Smooth muscle cell (in vitro differentiated cells): ENCODE measurements around the gene ATXN10. TPM values are rescaled to one million over a fixed set of nuclear protein-coding genes. Genes with fewer than 3 reads are reported as not detected.

ENCODE experiments used
- DNase-seq: peaks from one replicate; lab custom pipeline; 2025; ENCODE audit not compliant: unreplicated experiment; lab: John Stamatoyannopoulos, UW
- H2AFZ ChIP-seq: fragments of 200-600 bp; sonication (generic); 2 replicates; pipeline ENCODE4 v1.6.0; 2016; ENCODE audit warnings: antibody characterized with exemption, low read depth, mild to moderate bottlenecking
- H3F3A ChIP-seq: fragments of 200-600 bp; sonication (generic); 2 replicates; pipeline ENCODE4 v1.6.0; 2017; ENCODE audit warnings: antibody characterized with exemption, low read depth
- H3K27ac ChIP-seq: fragments of 200-600 bp; sonication (generic); 2 replicates; pipeline ENCODE4 v1.5.1; 2016; ENCODE audit warnings: low read depth, mild to moderate bottlenecking
- H3K27me3 ChIP-seq: fragments of 200-600 bp; sonication (generic); 2 replicates; pipeline ENCODE4 v1.6.1; 2016; ENCODE audit warnings: low read depth, mild to moderate bottlenecking
- H3K36me3 ChIP-seq: fragments of 200-600 bp; sonication (generic); 2 replicates; pipeline ENCODE4 v1.5.1; 2016; ENCODE audit warnings: low read depth
- H3K4me1 ChIP-seq: fragments of 200-600 bp; sonication (generic); 2 replicates; pipeline ENCODE4 v1.5.1; 2016; ENCODE audit warnings: low read depth
- H3K4me2 ChIP-seq: fragments of 200-600 bp; sonication (generic); 2 replicates; pipeline ENCODE4 v1.6.0; 2016; ENCODE audit warnings: mild to moderate bottlenecking
- H3K4me3 ChIP-seq: fragments of 200-600 bp; sonication (generic); 2 replicates; pipeline ENCODE4 v1.5.1; 2016; ENCODE audit warnings: mild to moderate bottlenecking
- H3K79me2 ChIP-seq: fragments of 200-600 bp; sonication (generic); 2 replicates; pipeline ENCODE4 v1.6.0; 2016; ENCODE audit warnings: low read depth, mild to moderate bottlenecking
- H3K9ac ChIP-seq: fragments of 200-600 bp; sonication (generic); 2 replicates; pipeline ENCODE4 v1.6.0; 2016; ENCODE audit warnings: low read depth
- H3K9me3 ChIP-seq: fragments of 200-600 bp; sonication (generic); replicated peaks from 2 replicates; pipeline ENCODE4 v1.5.1; 2016; ENCODE audit warnings: low read depth
- H4K20me1 ChIP-seq: fragments of 200-600 bp; sonication (generic); 2 replicates; pipeline ENCODE4 v1.6.0; 2016; ENCODE audit warnings: low read depth
- CTCF ChIP-seq: fragments of 200-600 bp; sonication (generic); IDR thresholded peaks from 2 replicates; pipeline ENCODE4 v1.5.1; 2017; ENCODE audit warnings: borderline replicate concordance, mild to moderate bottlenecking, antibody characterized with exemption; ENCODE audit not compliant: insufficient read depth, poor library complexity, severe bottlenecking
- WGBS: methylation state at CpG from one replicate; pipeline ENCODE4 v1.1.7; 2016; ENCODE audit warnings: low lambda C conversion rate; 5-methylcytosine and 5-hydroxymethylcytosine counted together
- polyA plus RNA-seq: library from polyadenylated mRNA; unstranded; fragments of >200 nt; fragmentation: Nextera tagmentation; extraction: Ambion mirVana; gene quantifications from 2 replicates; pipeline ENCODE4 v1.2.1, GENCODE V29; 2016
- total RNA-seq: library from RNA; depleted of rRNA; stranded (reverse); fragments of >200 nt; gene quantifications from 2 replicates; pipeline ENCODE4 v1.2.3, GENCODE V29; 2014

ATXN10 gene
- total and polyA plus RNA-seq, 2 experiments from 2014 or later, result 117 to 131 TPM

GRCh38 chr22:45857519-45857918 is 185.9 kb downstream of the ATXN10 start:
- H3K9ac ChIP-seq, result no peak overlapping the region
- H3K27ac ChIP-seq, result no peak overlapping the region
- peaks cover 3% of the 10 kb centered on the region for H3K36me3 ChIP-seq
- H3K4me1 ChIP-seq, result no peaks in the 10 kb centered on the region
- no peak overlapping the region for H3K4me2 ChIP-seq
- H3K9me3 ChIP-seq, result no peaks in the 10 kb centered on the region
- H3K27me3 ChIP-seq, result no peaks in the 10 kb centered on the region
- no peaks in the 10 kb centered on the region for H3K79me2 ChIP-seq
- no peaks in the 10 kb centered on the region for H3F3A ChIP-seq
- H3K4me3 ChIP-seq, result no peak overlapping the region
- DNase-seq, result no peak
- 97% methylated on average over 5 of the region's 5 CpGs for WGBS
- no peaks in the 10 kb centered on the region for H4K20me1 ChIP-seq
- TF ChIP-seq CTCF, result no peak
- no peak overlapping the region for H2AFZ ChIP-seq

- no peaks in the 10 kb centered on the region for H3F3A ChIP-seq
- no peak overlapping the region for H2AFZ ChIP-seq
- no peaks in the 10 kb centered on the region for H3K79me2 ChIP-seq
- no peaks in the 10 kb centered on the region for H3K9me3 ChIP-seq
- no peaks in the 10 kb centered on the region for H4K20me1 ChIP-seq
- no peak overlapping the region for H3K27ac ChIP-seq
- WGBS, result 93% methylated on average over 28 of the region's 28 CpGs
- H3K4me2 ChIP-seq, result no peak overlapping the region
- DNase-seq, result no peak
- no peak overlapping the region for H3K4me3 ChIP-seq
- no peaks in the 10 kb centered on the region for H3K27me3 ChIP-seq
- peaks cover 3% of the 10 kb centered on the region for H3K4me1 ChIP-seq
- H3K9ac ChIP-seq, result no peak overlapping the region
- no peaks in the 10 kb centered on the region for H3K36me3 ChIP-seq
- no peak for TF ChIP-seq CTCF
These were observed 187.9 kb downstream of the ATXN10 start for GRCh38 chr22:45859231-45860161.

GRCh38 chr22:45860201-45860600 is 188.6 kb downstream of the ATXN10 start:
- 98% methylated on average over 18 of the region's 18 CpGs for WGBS
- TF ChIP-seq CTCF, result no peak
- no peaks in the 10 kb centered on the region for H3K9me3 ChIP-seq
- H3K27ac ChIP-seq, result no peak overlapping the region
- H3K36me3 ChIP-seq, result no peaks in the 10 kb centered on the region
- DNase-seq, result no peak
- H3K27me3 ChIP-seq, result peaks cover 3% of the 10 kb centered on the region
- peaks cover 6% of the 10 kb centered on the region for H4K20me1 ChIP-seq
- no peak overlapping the region for H3K4me2 ChIP-seq
- no peak overlapping the region for H3K4me3 ChIP-seq
- no peak overlapping the region for H2AFZ ChIP-seq
- H3F3A ChIP-seq, result no peaks in the 10 kb centered on the region
- peaks cover 3% of the 10 kb centered on the region for H3K4me1 ChIP-seq
- H3K9ac ChIP-seq, result no peak overlapping the region
- H3K79me2 ChIP-seq, result no peaks in the 10 kb centered on the region
